GM23248 (cell line): Measurements from ENCODE around the gene CCDC54. TPM values are rescaled to one million over a fixed set of nuclear protein-coding genes. Genes with fewer than 3 reads are reported as not detected.

Experiments used
- DNase-seq: peaks from one replicate; pipeline ENCODE4 v3.0.0-alpha.2; 2015
- H2AFZ ChIP-seq: fragments of 200-600 bp; sonication (generic); 2 replicates; pipeline ENCODE4 v1.6.1; 2016; ENCODE audit warnings: antibody characterized with exemption
- H3F3A ChIP-seq: fragments of 200-600 bp; sonication (generic); 2 replicates; pipeline ENCODE4 v1.6.1; 2016; ENCODE audit warnings: mild to moderate bottlenecking, antibody characterized with exemption, mixed run types; ENCODE audit not compliant: insufficient read depth
- H3K27ac ChIP-seq: fragments of 200-600 bp; sonication (generic); 2 replicates; pipeline ENCODE4 v1.5.1; 2016; ENCODE audit warnings: mild to moderate bottlenecking
- H3K27me3 ChIP-seq: fragments of 200-600 bp; sonication (generic); replicated peaks from 2 replicates; pipeline ENCODE4 v1.6.1; 2016; ENCODE audit warnings: mild to moderate bottlenecking; ENCODE audit not compliant: insufficient read depth
- H3K36me3 ChIP-seq: fragments of 200-600 bp; sonication (generic); 2 replicates; pipeline ENCODE4 v1.6.1; 2016; ENCODE audit warnings: low read depth, mild to moderate bottlenecking
- H3K4me1 ChIP-seq: fragments of 200-600 bp; sonication (generic); 2 replicates; pipeline ENCODE4 v1.6.1; 2016; ENCODE audit warnings: mild to moderate bottlenecking; ENCODE audit not compliant: insufficient read depth
- H3K4me2 ChIP-seq: fragments of 200-600 bp; sonication (generic); one replicate; pipeline ENCODE4 v1.6.1; 2016; ENCODE audit warnings: mild to moderate bottlenecking; ENCODE audit not compliant: unreplicated experiment
- H3K4me3 ChIP-seq: fragments of 200-600 bp; sonication (generic); 2 replicates; pipeline ENCODE4 v1.5.1; 2016; ENCODE audit warnings: mild to moderate bottlenecking
- H3K79me2 ChIP-seq: fragments of 200-600 bp; sonication (generic); 2 replicates; pipeline ENCODE4 v1.6.1; 2016; ENCODE audit warnings: mild to moderate bottlenecking; ENCODE audit not compliant: insufficient read depth
- H3K9ac ChIP-seq: fragments of 200-600 bp; sonication (generic); 2 replicates; pipeline ENCODE4 v1.6.1; 2016; ENCODE audit warnings: mild to moderate bottlenecking
- H3K9me2 ChIP-seq: fragments of 200-600 bp; sonication (generic); 2 replicates; pipeline ENCODE4 v1.6.1; 2016; ENCODE audit warnings: mixed run types, mild to moderate bottlenecking, moderate library complexity; ENCODE audit not compliant: insufficient read depth
- H3K9me3 ChIP-seq: fragments of 200-600 bp; sonication (generic); one replicate; pipeline ENCODE4 v1.6.1; 2017; ENCODE audit warnings: low read depth
- H4K20me1 ChIP-seq: fragments of 200-600 bp; sonication (generic); 2 replicates; pipeline ENCODE4 v1.6.0; 2016; ENCODE audit not compliant: insufficient read depth
- EZH2 ChIP-seq: fragments of 200-600 bp; sonication (generic); IDR thresholded peaks from 2 replicates; pipeline ENCODE4 v1.6.1; 2018; ENCODE audit warnings: antibody characterized with exemption, mild to moderate bottlenecking; ENCODE audit not compliant: insufficient read depth, poor library complexity, severe bottlenecking
- EZH2phosphoT487 ChIP-seq: fragments of 200-600 bp; sonication (generic); IDR thresholded peaks from 2 replicates; pipeline ENCODE4 v1.6.1; 2018; ENCODE audit warnings: antibody characterized with exemption, moderate library complexity, mild to moderate bottlenecking, low read depth; ENCODE audit not compliant: insufficient read depth
- WGBS, 2 experiments: methylation state at CpG; one replicate each; pipeline ENCODE4 v1.1.6; 2015 to 2017; ENCODE audit warnings: low lambda C conversion rate in 2 of 2, low coverage in 1 of 2; ENCODE audit errors: missing lambda C conversion rate in 2 of 2; 5-methylcytosine and 5-hydroxymethylcytosine counted together
- in situ Hi-C: fragments of 300-500 bp; cut with MboI; formaldehyde crosslinking; loops from 2 replicates; pipeline ENCODE4 v1.15.0; 2020
- polyA plus RNA-seq: library from polyadenylated mRNA; unstranded; fragments of >200 nt; fragmentation: Nextera tagmentation; extraction: Ambion mirVana; gene quantifications from 2 replicates; pipeline ENCODE4 v1.2.1, GENCODE V29; 2016
- total RNA-seq: library from RNA; depleted of rRNA; stranded (reverse); fragments of >200 nt; shearing (Covaris generic); gene quantifications from 2 replicates; pipeline ENCODE4 v1.2.3, GENCODE V29; 2014

The CCDC54 gene
- total and polyA plus RNA-seq, 2 experiments from 2014 or later = 0.16 TPM; not detected in 1

DNA sequence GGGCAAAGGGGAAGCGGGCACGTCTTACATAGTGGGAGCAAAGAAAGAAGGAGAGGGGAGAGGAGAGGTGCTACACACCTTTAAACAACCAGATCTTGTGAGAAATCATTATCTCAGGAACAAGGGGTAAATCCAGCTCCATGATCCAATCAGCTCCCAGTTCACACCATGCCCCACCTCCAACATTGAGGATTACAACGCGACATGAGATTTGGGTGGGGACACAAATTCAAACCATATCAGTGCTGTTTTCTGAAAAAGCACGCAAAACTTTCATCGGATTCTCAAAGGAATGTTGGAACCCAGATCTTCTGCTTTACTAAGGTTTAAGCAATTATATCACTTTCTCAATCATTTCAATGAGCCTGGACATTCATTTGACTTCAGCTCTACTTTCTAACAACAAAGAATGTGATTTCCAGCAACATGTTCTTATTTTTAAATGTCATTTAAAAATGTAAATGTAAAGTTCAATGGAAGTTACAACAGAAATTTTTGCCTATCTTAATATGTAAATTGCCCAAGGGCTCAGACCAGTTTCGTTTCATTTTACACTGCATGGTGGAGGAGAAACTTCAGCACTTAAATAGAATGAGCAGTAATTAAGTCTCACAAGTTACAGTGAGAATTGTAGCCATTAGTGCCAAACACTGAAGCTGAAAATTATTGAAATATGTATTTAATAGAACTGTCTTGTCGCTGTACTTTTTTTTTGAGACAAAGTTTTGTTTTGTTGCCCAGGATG is 8.4 kb upstream of the CCDC54 start:
- 43 to 46% methylated on average over 8 of the region's 8 CpGs for WGBS, 2 experiments
- peaks cover 27% of the 10 kb centered on the region for H3K4me1 ChIP-seq
- H3K9me2 ChIP-seq = no peaks in the 10 kb centered on the region
- 0 out of 2 replicates have a peak, but pooled peaks cover 8% of the 10 kb centered on the region for H3F3A ChIP-seq
- no peaks in the 10 kb centered on the region for H4K20me1 ChIP-seq
- 0 out of 2 replicates have a peak overlapping the region, but pooled peaks have one; percentile 10 for H3K4me3 ChIP-seq
- H3K27me3 ChIP-seq = no peaks in the 10 kb centered on the region
- peak overlapping the region; percentile 64 for H2AFZ ChIP-seq
- no peak overlapping the region for H3K9ac ChIP-seq
- H3K4me2 ChIP-seq = peak overlapping the region; percentile 40
- H3K27ac ChIP-seq = no peak overlapping the region
- no peaks in the 10 kb centered on the region for H3K36me3 ChIP-seq
- H3K9me3 ChIP-seq = no peaks in the 10 kb centered on the region
- no peaks in the 10 kb centered on the region for H3K79me2 ChIP-seq
- no peak for TF ChIP-seq EZH2
- no peak for TF ChIP-seq EZH2phosphoT487
- peak; percentile 20 for DNase-seq
- in situ Hi-C loops = no loop called here

DNA sequence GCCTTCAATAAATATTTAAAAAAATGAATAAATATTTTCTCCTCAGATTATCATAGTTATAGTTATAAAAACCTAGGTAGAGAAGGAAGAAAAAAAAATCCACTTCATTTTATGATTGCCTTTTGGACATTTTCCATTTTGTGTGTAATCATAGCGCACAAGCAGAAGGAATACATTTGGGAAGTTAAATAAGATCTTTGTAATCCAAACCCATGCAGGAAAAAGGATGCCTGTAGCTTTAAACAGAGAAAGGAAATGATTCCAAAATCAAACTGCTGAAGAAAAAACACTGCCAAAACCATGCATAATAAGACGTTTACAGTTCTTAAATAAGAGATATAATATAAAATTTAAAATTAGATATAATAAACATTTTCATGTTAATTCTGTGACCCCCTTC is 7.4 kb upstream of the CCDC54 start:
- H4K20me1 ChIP-seq = no peaks in the 10 kb centered on the region
- no peak overlapping the region for H3K9ac ChIP-seq
- H3K4me3 ChIP-seq = no peak overlapping the region
- peak; percentile 17 for DNase-seq
- H3K27ac ChIP-seq = no peak overlapping the region
- TF ChIP-seq EZH2phosphoT487 (no peak), EZH2 (no peak)
- H3F3A ChIP-seq = 0 out of 2 replicates have a peak, but pooled peaks cover 8% of the 10 kb centered on the region
- no peaks in the 10 kb centered on the region for H3K79me2 ChIP-seq
- H3K4me2 ChIP-seq = peak overlapping the region; percentile 40
- in situ Hi-C loops = no loop called here
- no peaks in the 10 kb centered on the region for H3K36me3 ChIP-seq
- H3K9me3 ChIP-seq = no peaks in the 10 kb centered on the region
- H2AFZ ChIP-seq = peak overlapping the region; percentile 64
- WGBS, 2 experiments = 28 to 35% methylated on average over 2 of the region's 2 CpGs
- H3K9me2 ChIP-seq = no peaks in the 10 kb centered on the region
- H3K4me1 ChIP-seq = peaks cover 27% of the 10 kb centered on the region
- no peaks in the 10 kb centered on the region for H3K27me3 ChIP-seq

- no peaks in the 10 kb centered on the region for H3K27me3 ChIP-seq
- no peaks in the 10 kb centered on the region for H3K36me3 ChIP-seq
- no peak for DNase-seq
- no peak overlapping the region for H3K9ac ChIP-seq
- in situ Hi-C loops = no loop called here
- no peak overlapping the region for H3K4me3 ChIP-seq
- no peaks in the 10 kb centered on the region for H3K9me3 ChIP-seq
- no peak overlapping the region for H2AFZ ChIP-seq
- H3K27ac ChIP-seq = no peak overlapping the region
- 0 out of 2 replicates have a peak, but pooled peaks cover 8% of the 10 kb centered on the region for H3F3A ChIP-seq
- H3K79me2 ChIP-seq = no peaks in the 10 kb centered on the region
- TF ChIP-seq EZH2 = no peak
- no peak for TF ChIP-seq EZH2phosphoT487
- no peaks in the 10 kb centered on the region for H4K20me1 ChIP-seq
- no peak overlapping the region for H3K4me2 ChIP-seq
- H3K4me1 ChIP-seq = peaks cover 27% of the 10 kb centered on the region
- H3K9me2 ChIP-seq = no peaks in the 10 kb centered on the region
- WGBS, 2 experiments = 51 to 65% methylated on average over 2 of the region's 2 CpGs
Observed at GRCh38 chr3:107370907-107371306, 6.3 kb upstream of the CCDC54 start.

DNA sequence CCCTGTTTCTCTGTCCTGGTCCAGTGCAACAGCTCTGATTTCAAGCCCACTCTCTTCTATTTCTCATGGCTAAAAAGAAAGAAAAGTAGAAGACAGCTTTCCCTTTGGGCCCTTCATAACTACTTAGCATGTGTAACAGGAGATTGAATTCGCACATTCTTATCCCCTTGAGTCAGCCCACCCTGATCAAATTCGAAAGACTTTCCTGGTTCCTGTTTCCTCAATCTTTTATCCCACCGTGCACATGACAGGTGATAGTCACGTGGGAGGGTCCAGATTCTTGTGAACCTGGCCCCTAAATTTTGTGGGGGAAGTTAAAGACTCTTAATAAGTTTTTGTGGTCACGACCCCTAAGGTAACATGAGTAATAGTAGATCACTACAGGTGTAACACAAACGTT is 4.7 kb upstream of the CCDC54 start:
- no peak for DNase-seq
- Histone ChIP-seq H2AFZ (no peak overlapping the region), H3K79me2 (no peaks in the 10 kb centered on the region), H3K4me1 (peaks cover 15% of the 10 kb centered on the region), H3K27me3 (no peaks in the 10 kb centered on the region), H3K36me3 (no peaks in the 10 kb centered on the region), H3K9ac (no peak overlapping the region), H3K4me3 (no peak overlapping the region), H4K20me1 (no peaks in the 10 kb centered on the region), H3K4me2 (no peak overlapping the region), H3K9me2 (no peaks in the 10 kb centered on the region), H3K9me3 (no peaks in the 10 kb centered on the region), H3F3A (no peaks in the 10 kb centered on the region), H3K27ac (no peak overlapping the region)
- 78 to 86% methylated on average over 6 of the region's 6 CpGs for WGBS, 2 experiments
- in situ Hi-C loops = no loop called here
- TF ChIP-seq EZH2 (no peak), EZH2phosphoT487 (no peak)
